C1 segment of cervical spinal cord (tissue), 14 donors: Measurements from ENCODE around the gene GPER1.

ENCODE experiments used
- DNase-seq, 14 donors: peaks; one replicate each; lab custom pipeline; 2025; lab: John Stamatoyannopoulos, UW

Gene GPER1

GRCh38 chr7:1086588-1087464, 1.1 kb upstream of the GPER1 start:
- DNase-seq = peak in 11 of 14 donors; percentile 12 to 71 (median 29)

- no peak for DNase-seq
Measured at GRCh38 chr7:1087465-1087814, 473 bp upstream of the GPER1 start.

GRCh38 chr7:1090236-1090635, 2.3 kb downstream of the GPER1 start:
- DNase-seq = no peak

- DNase-seq = no peak
Measured at GRCh38 chr7:1090686-1091643, 3.1 kb downstream of the GPER1 start.

- DNase-seq = no peak
Measured at GRCh38 chr7:1091644-1092027, 3.7 kb downstream of the GPER1 start.

- DNase-seq = no peak
Measured at GRCh38 chr7:1092161-1092632, 4.3 kb downstream of the GPER1 start.

- no peak for DNase-seq
Measured at GRCh38 chr7:1092806-1093501, 5.0 kb downstream of the GPER1 start.

GRCh38 chr7:1093502-1093843, 5.6 kb downstream of the GPER1 start:
- no peak for DNase-seq

- DNase-seq = no peak
Measured at GRCh38 chr7:1093916-1094508, 6.1 kb downstream of the GPER1 start.

GRCh38 chr7:1094870-1095269, 7.0 kb downstream of the GPER1 start:
- DNase-seq = no peak

GRCh38 chr7:1095621-1096155, 7.8 kb downstream of the GPER1 start:
- DNase-seq = no peak

GRCh38 chr7:1096156-1097119, 8.5 kb downstream of the GPER1 start:
- DNase-seq = peak in 1 of 14 donors; percentile 44

GRCh38 chr7:1097120-1097504, 9.2 kb downstream of the GPER1 start:
- no peak for DNase-seq

GRCh38 chr7:1098243-1099153, 10.6 kb downstream of the GPER1 start:
- DNase-seq = no peak

GRCh38 chr7:1099154-1099542, 11.2 kb downstream of the GPER1 start:
- DNase-seq = no peak

GRCh38 chr7:1099637-1100036, 11.7 kb downstream of the GPER1 start:
- no peak for DNase-seq

GRCh38 chr7:1100386-1100785, 12.5 kb downstream of the GPER1 start:
- no peak for DNase-seq

- DNase-seq = no peak
Measured at GRCh38 chr7:1100834-1101562, 13.1 kb downstream of the GPER1 start.
